SK-N-MC (cell line): Measurements from ENCODE around the gene DOCK8.
A peak's percentile ranks its signal among the peaks of the same experiment; 100 is the strongest.
"Not testable (repeated sequence)": the region's sequence is repeated elsewhere in the genome, so short reads cannot be mapped to it uniquely, and the experiment has no call there.

Experiments used
- DNase-seq: peaks from one replicate; pipeline ENCODE4 v3.0.0-alpha.2; 2011; ENCODE audit warnings: low read depth, low spot score
- H3K27ac ChIP-seq: fragments of 200-600 bp; sonication (generic); 2 replicates; pipeline ENCODE4 v1.5.1; 2016; ENCODE audit warnings: mixed run types
- H3K36me3 ChIP-seq: fragments of 200-600 bp; sonication (generic); 2 replicates; pipeline ENCODE4 v1.6.1; 2017; ENCODE audit warnings: antibody characterized with exemption, low read length, mixed read lengths; ENCODE audit not compliant: insufficient read depth
- H3K4me3 ChIP-seq: fragments of 200-600 bp; sonication (generic); 2 replicates; pipeline ENCODE4 v1.5.1; 2016
- H3K9ac ChIP-seq: fragments of 200-600 bp; sonication (generic); 2 replicates; pipeline ENCODE4 v1.8.0; 2017; ENCODE audit warnings: mixed run types, mixed read lengths; ENCODE audit not compliant: insufficient read length
- H3K9me3 ChIP-seq: fragments of 200-600 bp; sonication (generic); 2 replicates; pipeline ENCODE4 v1.6.1; 2017; ENCODE audit warnings: low read depth, mild to moderate bottlenecking, antibody characterized with exemption, low read length, moderate library complexity, mixed read lengths
- EZH2 ChIP-seq: fragments of 200-600 bp; sonication (generic); IDR thresholded peaks from one replicate; pipeline ENCODE4 v1.6.1; 2017; ENCODE audit warnings: antibody characterized with exemption
- FOXP2 ChIP-seq: optimal IDR thresholded peaks from 2 replicates; pipeline ENCODE3; 2011; ENCODE audit warnings: mild to moderate bottlenecking, moderate library complexity; ENCODE audit not compliant: insufficient read depth; ENCODE audit errors: extremely low read length, control extremely low read depth
- POLR2AphosphoS5 ChIP-seq: IDR thresholded peaks from 2 replicates; pipeline ENCODE4 v1.6.1; 2012; ENCODE audit warnings: mild to moderate bottlenecking, low read depth, low read length, borderline replicate concordance

Gene DOCK8

GRCh38 chr9:214648-215493 lies at the start of gene DOCK8:
TSS of gene DOCK8 (plus strand) at chr9:214865. CDS start at chr9:214977, 112 bp downstream.
- Histone ChIP-seq H3K9me3 (no peaks in the 10 kb centered on the region), H3K9ac (no peak within 1 kb of the TSS), H3K4me3 (no peak within 1 kb of the TSS), H3K27ac (no peak within 1 kb of the TSS), H3K36me3 (no peaks in the 10 kb centered on the region)
- DNase-seq, result no peak
- TF ChIP-seq EZH2 (peak; percentile 70), FOXP2 (no peak), POLR2AphosphoS5 (no peak)

DNA sequence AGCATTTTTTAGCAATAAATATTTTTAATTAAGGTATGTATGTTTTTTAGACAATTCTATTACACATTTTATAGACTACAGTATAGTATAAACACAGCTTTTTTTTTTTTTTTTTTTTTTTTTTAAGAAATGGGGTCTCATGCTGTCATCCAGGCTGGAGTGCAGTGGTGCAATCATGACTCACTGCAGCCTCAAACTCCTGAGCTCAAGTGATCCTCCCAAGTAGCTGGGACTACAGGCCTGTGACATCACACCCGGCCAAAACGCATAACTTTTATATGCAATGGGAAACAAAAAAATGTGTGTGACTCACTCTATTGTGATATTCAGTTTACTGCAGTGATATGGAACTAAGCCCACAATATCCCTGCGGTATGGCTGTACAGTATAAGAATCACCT lies 44.9 kb upstream of the DOCK8 start:
- H3K9ac ChIP-seq, H3K27ac ChIP-seq, DNase-seq, H3K4me3 ChIP-seq, H3K36me3 ChIP-seq, H3K9me3 ChIP-seq: not testable (repeated sequence)

GRCh38 chr9:178140-178825 lies 36.4 kb upstream of the DOCK8 start:
- not testable (repeated sequence) for H3K9me3 ChIP-seq, H3K36me3 ChIP-seq, H3K27ac ChIP-seq, DNase-seq, H3K9ac ChIP-seq
- H3K4me3 ChIP-seq, result peak overlapping the region; percentile 58

GRCh38 chr9:178970-179383 lies 35.7 kb upstream of the DOCK8 start, which contains the start of gene ZNG1A:
TSS of gene ZNG1A (minus strand) at chr9:179056. CDS start at chr9:178969, 87 bp downstream.
- not testable (repeated sequence) for H3K9me3 ChIP-seq, H3K36me3 ChIP-seq, H3K9ac ChIP-seq, H3K27ac ChIP-seq, DNase-seq
- H3K4me3 ChIP-seq, result peak within 1 kb of the TSS; percentile 58

DNA sequence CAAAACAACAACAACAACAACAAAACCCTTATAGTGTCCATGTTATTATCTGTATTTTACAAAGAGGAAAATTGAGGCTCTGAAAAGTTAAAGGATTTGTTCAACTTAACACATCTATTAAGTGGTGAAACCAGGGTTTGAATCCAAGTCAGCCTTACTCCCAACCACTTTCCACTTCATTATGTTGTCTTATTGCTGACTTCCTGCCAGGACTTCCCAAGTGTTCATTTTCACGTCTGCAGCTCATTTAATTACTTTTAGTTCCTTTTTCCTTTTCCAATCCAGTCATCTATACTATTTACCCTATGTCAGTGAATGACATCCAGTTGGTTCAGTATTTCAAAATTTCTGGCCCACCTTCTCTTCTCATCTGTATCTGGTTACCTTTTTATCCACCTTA lies 15.1 kb upstream of the DOCK8 start:
- H3K9me3 ChIP-seq, result not testable (repeated sequence)

DNA sequence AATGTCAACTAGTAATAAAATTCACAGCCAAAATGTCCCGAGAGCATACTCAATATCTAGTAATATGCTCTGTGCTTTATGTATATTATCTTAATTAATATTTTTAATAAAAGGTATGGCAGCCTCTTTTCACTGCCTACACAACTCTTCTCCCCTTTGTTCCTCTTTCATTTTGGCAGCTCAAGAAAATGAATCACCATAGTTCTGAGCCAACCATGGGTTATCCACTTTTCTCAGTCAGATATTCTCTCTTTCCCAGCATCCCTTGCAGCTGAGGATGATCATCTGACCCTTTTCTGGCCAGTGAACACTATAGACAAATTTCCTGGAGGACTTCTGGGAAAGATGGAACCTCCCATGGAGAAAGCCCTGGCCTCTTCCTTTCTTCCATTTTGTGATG lies 8.2 kb upstream of the DOCK8 start:
- no peaks in the 10 kb centered on the region for H3K36me3 ChIP-seq

More for the DNA sequence above, 15.1 kb upstream of the DOCK8 start:
- not testable (repeated sequence) for H3K27ac ChIP-seq, H3K9ac ChIP-seq, DNase-seq, H3K4me3 ChIP-seq, H3K36me3 ChIP-seq

DNA sequence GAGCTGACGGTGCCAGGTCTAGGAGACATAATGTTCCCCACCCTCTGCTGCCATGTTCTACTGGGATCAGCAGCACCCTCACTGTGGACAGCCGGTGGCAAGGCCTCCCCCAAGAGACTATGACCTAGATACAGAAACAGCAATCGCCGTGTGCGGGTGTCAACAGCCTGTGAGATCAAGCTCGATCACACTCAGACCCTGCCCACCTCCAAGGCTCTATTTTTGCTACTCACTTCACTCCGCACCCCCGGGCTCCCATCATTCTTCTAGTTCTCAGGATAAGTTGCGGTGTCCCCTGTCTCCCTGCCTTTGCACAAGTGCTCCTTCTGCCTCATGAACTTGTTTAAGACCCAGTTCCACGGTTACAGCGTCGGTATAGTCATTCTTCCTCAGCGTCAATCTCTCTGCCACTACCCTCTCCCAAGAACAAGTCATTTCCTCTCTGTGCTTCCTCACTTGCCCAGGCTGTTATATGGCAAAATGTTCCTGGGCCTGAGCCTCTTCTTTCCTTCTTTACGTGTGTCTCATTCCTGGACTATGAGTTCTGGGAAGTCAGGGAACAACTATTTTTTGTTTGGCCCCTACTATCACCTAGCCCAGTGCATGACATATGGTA lies 5.4 kb upstream of the DOCK8 start:
- Histone ChIP-seq H3K36me3 (no peaks in the 10 kb centered on the region), H3K4me3 (no peak overlapping the region), H3K9me3 (no peaks in the 10 kb centered on the region), H3K27ac (no peak overlapping the region), H3K9ac (no peak overlapping the region)
- no peak for DNase-seq
- TF ChIP-seq EZH2, result no peak
- no peak for TF ChIP-seq POLR2AphosphoS5
- no peak for TF ChIP-seq FOXP2

More for the DNA sequence above, 8.2 kb upstream of the DOCK8 start:
- Histone ChIP-seq H3K27ac (no peak overlapping the region), H3K4me3 (no peak overlapping the region), H3K9ac (no peak overlapping the region), H3K9me3 (no peaks in the 10 kb centered on the region)
- TF ChIP-seq POLR2AphosphoS5, result no peak
- TF ChIP-seq FOXP2, result no peak
- TF ChIP-seq EZH2, result no peak
- no peak for DNase-seq

DNA sequence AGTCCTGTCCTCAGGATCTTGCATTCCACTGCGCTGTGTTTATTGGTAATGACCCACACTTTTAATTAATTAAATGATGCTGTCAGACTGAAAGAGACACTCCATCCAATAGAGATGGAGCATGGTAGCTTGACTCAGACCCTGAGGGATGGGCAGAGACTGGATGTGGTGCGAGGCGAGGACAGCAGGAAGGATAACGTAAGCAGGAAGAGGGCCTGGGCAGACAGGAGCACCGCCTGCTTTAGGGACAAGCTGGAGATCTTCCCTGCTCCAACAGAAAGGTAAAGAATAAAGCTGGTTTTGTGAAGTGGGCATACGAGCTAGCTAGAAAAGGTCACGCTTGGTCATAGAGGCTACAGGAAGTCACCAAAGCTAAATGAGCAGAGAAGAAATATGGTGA lies 3.6 kb upstream of the DOCK8 start:
- Histone ChIP-seq H3K9ac (no peak overlapping the region), H3K27ac (no peak overlapping the region), H3K4me3 (no peak overlapping the region), H3K9me3 (no peaks in the 10 kb centered on the region), H3K36me3 (no peaks in the 10 kb centered on the region)
- TF ChIP-seq FOXP2 (no peak), EZH2 (no peak), POLR2AphosphoS5 (no peak)
- DNase-seq, result no peak

DNA sequence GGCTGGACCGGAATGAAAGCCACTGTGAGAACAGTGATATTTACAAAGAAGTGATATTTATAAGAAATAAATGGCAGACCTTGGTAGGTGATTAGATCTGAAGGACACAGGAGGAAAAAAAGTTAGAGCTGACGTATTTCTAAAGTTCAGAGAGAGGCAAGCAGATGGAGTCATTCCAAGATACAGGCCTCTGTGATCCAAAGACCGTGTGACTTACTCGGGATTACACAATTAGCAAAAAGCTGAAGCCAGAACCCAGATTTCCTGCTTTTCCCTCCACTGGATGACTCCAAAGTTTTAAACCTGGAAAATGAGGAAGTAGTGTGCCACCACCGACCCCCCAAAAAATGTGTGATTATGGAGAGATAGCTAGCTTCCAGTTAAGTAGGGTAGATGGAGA lies 3.1 kb upstream of the DOCK8 start:
- Histone ChIP-seq H3K9ac (no peak overlapping the region), H3K27ac (no peak overlapping the region), H3K36me3 (no peaks in the 10 kb centered on the region), H3K4me3 (no peak overlapping the region), H3K9me3 (no peaks in the 10 kb centered on the region)
- no peak for TF ChIP-seq POLR2AphosphoS5
- TF ChIP-seq FOXP2, result no peak
- TF ChIP-seq EZH2, result no peak
- no peak for DNase-seq
